ACC112 (cell line): ENCODE measurements around the gene FRS2.
"Not testable (repeated sequence)": the region's sequence is repeated elsewhere in the genome, so short reads cannot be mapped to it uniquely, and the experiment has no call there.

Source experiments
- H2AFZ ChIP-seq: fragments of 200-600 bp; sonication (generic); one replicate; pipeline ENCODE4 v1.6.0; 2017; ENCODE audit warnings: antibody characterized with exemption, low read length; ENCODE audit not compliant: unreplicated experiment
- H3K27ac ChIP-seq: fragments of 200-600 bp; sonication (generic); 2 replicates; pipeline ENCODE4 v1.5.1; 2014; ENCODE audit warnings: low read depth, mild to moderate bottlenecking, antibody characterized with exemption, low read length, moderate library complexity
- H3K27me3 ChIP-seq: fragments of 200-600 bp; sonication (generic); 2 replicates; pipeline ENCODE4 v1.6.1; 2014; ENCODE audit warnings: mild to moderate bottlenecking, antibody characterized with exemption, low read length, moderate library complexity, mixed read lengths; ENCODE audit not compliant: insufficient read depth
- H3K36me3 ChIP-seq: fragments of 200-600 bp; sonication (generic); 2 replicates; pipeline ENCODE4 v1.6.1; 2016; ENCODE audit warnings: mild to moderate bottlenecking, antibody characterized with exemption, low read length, moderate library complexity, mixed read lengths; ENCODE audit not compliant: insufficient read depth
- H3K4me1 ChIP-seq: fragments of 200-600 bp; sonication (generic); one replicate; pipeline ENCODE4 v1.6.1; 2016; ENCODE audit warnings: low read length, mixed read lengths; ENCODE audit not compliant: insufficient read depth, unreplicated experiment, control insufficient read depth
- H3K4me3 ChIP-seq: fragments of 200-600 bp; sonication (generic); 2 replicates; pipeline ENCODE4 v1.5.1; 2014; ENCODE audit warnings: mild to moderate bottlenecking, low read depth, low read length
- H3K79me2 ChIP-seq: fragments of 200-600 bp; sonication (generic); one replicate; pipeline ENCODE4 v1.6.0; 2016; ENCODE audit warnings: low read length; ENCODE audit not compliant: control insufficient read depth, unreplicated experiment, insufficient read depth

FRS2 gene

GRCh38 chr12:69437073-69437472, 33.1 kb upstream of the FRS2 start:
- H3K36me3 ChIP-seq = no peaks in the 10 kb centered on the region
- no peak overlapping the region for H3K4me3 ChIP-seq
- no peaks in the 10 kb centered on the region for H3K27me3 ChIP-seq

GRCh38 chr12:69438539-69438938, 31.6 kb upstream of the FRS2 start:
- Histone ChIP-seq H3K27ac (no peak overlapping the region), H2AFZ (no peak overlapping the region)

More at GRCh38 chr12:69437073-69437472, 33.1 kb upstream of the FRS2 start:
- no peak overlapping the region for H2AFZ ChIP-seq
- H3K4me1 ChIP-seq = peaks cover 2% of the 10 kb centered on the region
- no peak overlapping the region for H3K27ac ChIP-seq
- H3K79me2 ChIP-seq = no peaks in the 10 kb centered on the region

GRCh38 chr12:69440016-69440415, 30.2 kb upstream of the FRS2 start:
- Histone ChIP-seq H3K27me3 (no peaks in the 10 kb centered on the region), H2AFZ (no peak overlapping the region), H3K4me3 (no peak overlapping the region), H3K27ac (no peak overlapping the region), H3K36me3 (no peaks in the 10 kb centered on the region), H3K79me2 (no peaks in the 10 kb centered on the region), H3K4me1 (peaks cover 10% of the 10 kb centered on the region)

More at GRCh38 chr12:69438539-69438938, 31.6 kb upstream of the FRS2 start:
- no peaks in the 10 kb centered on the region for H3K79me2 ChIP-seq
- H3K36me3 ChIP-seq = no peaks in the 10 kb centered on the region
- H3K27me3 ChIP-seq = no peaks in the 10 kb centered on the region
- H3K4me1 ChIP-seq = peaks cover 10% of the 10 kb centered on the region
- H3K4me3 ChIP-seq = no peak overlapping the region

GRCh38 chr12:69440886-69441285, 29.3 kb upstream of the FRS2 start:
- H3K27me3 ChIP-seq = no peaks in the 10 kb centered on the region
- H3K36me3 ChIP-seq = no peaks in the 10 kb centered on the region
- no peak overlapping the region for H3K27ac ChIP-seq
- no peaks in the 10 kb centered on the region for H3K79me2 ChIP-seq
- peaks cover 9% of the 10 kb centered on the region for H3K4me1 ChIP-seq
- no peak overlapping the region for H2AFZ ChIP-seq
- H3K4me3 ChIP-seq = no peak overlapping the region

- Histone ChIP-seq H3K27ac (peak overlapping the region; percentile 68), H3K4me1 (peaks cover 8% of the 10 kb centered on the region), H3K4me3 (no peak overlapping the region), H3K27me3 (no peaks in the 10 kb centered on the region), H3K36me3 (no peaks in the 10 kb centered on the region), H3K79me2 (no peaks in the 10 kb centered on the region), H2AFZ (no peak overlapping the region)
Measured at GRCh38 chr12:69442894-69443293, 27.3 kb upstream of the FRS2 start.

- H3K27ac ChIP-seq = no peak overlapping the region
- H3K27me3 ChIP-seq = no peaks in the 10 kb centered on the region
- H3K79me2 ChIP-seq = no peaks in the 10 kb centered on the region
- H3K36me3 ChIP-seq = no peaks in the 10 kb centered on the region
- no peak overlapping the region for H3K4me3 ChIP-seq
- peaks cover 8% of the 10 kb centered on the region for H3K4me1 ChIP-seq
- no peak overlapping the region for H2AFZ ChIP-seq
Measured at GRCh38 chr12:69443916-69444315, 26.3 kb upstream of the FRS2 start.

- Histone ChIP-seq H2AFZ (no peak overlapping the region), H3K27me3 (no peaks in the 10 kb centered on the region), H3K27ac (no peak overlapping the region), H3K36me3 (no peaks in the 10 kb centered on the region), H3K79me2 (no peaks in the 10 kb centered on the region), H3K4me3 (no peak overlapping the region), H3K4me1 (peaks cover 5% of the 10 kb centered on the region)
Measured at GRCh38 chr12:69447892-69448291, 22.3 kb upstream of the FRS2 start.

GRCh38 chr12:69452598-69453132, 17.5 kb upstream of the FRS2 start:
- H3K4me1 ChIP-seq, H2AFZ ChIP-seq, H3K79me2 ChIP-seq, H3K27ac ChIP-seq, H3K36me3 ChIP-seq, H3K4me3 ChIP-seq, H3K27me3 ChIP-seq: not testable (repeated sequence)

GRCh38 chr12:69456239-69456638, 13.9 kb upstream of the FRS2 start:
- Histone ChIP-seq H3K4me1 (no peaks in the 10 kb centered on the region), H3K27me3 (no peaks in the 10 kb centered on the region)

GRCh38 chr12:69457433-69457832, 12.8 kb upstream of the FRS2 start:
- Histone ChIP-seq H2AFZ (no peak overlapping the region), H3K4me3 (no peak overlapping the region), H3K36me3 (no peaks in the 10 kb centered on the region), H3K27me3 (no peaks in the 10 kb centered on the region), H3K4me1 (no peaks in the 10 kb centered on the region), H3K27ac (no peak overlapping the region), H3K79me2 (no peaks in the 10 kb centered on the region)

More at GRCh38 chr12:69456239-69456638, 13.9 kb upstream of the FRS2 start:
- Histone ChIP-seq H3K36me3 (no peaks in the 10 kb centered on the region), H3K79me2 (no peaks in the 10 kb centered on the region), H3K27ac (no peak overlapping the region), H3K4me3 (no peak overlapping the region), H2AFZ (no peak overlapping the region)

GRCh38 chr12:69459477-69459876, 10.7 kb upstream of the FRS2 start:
- H3K36me3 ChIP-seq = no peaks in the 10 kb centered on the region
- no peak overlapping the region for H3K27ac ChIP-seq
- H3K27me3 ChIP-seq = no peaks in the 10 kb centered on the region
- no peaks in the 10 kb centered on the region for H3K79me2 ChIP-seq
- no peak overlapping the region for H2AFZ ChIP-seq
- no peak overlapping the region for H3K4me3 ChIP-seq
- no peaks in the 10 kb centered on the region for H3K4me1 ChIP-seq
